HG03159 (cell line): Measurements from ENCODE around the gene BAIAP2L2.

Source experiments
- ATAC-seq: cut with Tn5 transposase; IDR thresholded peaks from one replicate; pipeline ENCODE4 v1.9.1; 2021; ENCODE audit warnings: mild to moderate bottlenecking, moderate library complexity; ENCODE audit not compliant: unreplicated experiment

The BAIAP2L2 gene

GRCh38 chr22:38108561-38109319 lies 1.7 kb downstream of the BAIAP2L2 start:
- ATAC-seq, result no peak

GRCh38 chr22:38107692-38108515 lies 2.6 kb downstream of the BAIAP2L2 start:
- ATAC-seq, result no peak

DNA sequence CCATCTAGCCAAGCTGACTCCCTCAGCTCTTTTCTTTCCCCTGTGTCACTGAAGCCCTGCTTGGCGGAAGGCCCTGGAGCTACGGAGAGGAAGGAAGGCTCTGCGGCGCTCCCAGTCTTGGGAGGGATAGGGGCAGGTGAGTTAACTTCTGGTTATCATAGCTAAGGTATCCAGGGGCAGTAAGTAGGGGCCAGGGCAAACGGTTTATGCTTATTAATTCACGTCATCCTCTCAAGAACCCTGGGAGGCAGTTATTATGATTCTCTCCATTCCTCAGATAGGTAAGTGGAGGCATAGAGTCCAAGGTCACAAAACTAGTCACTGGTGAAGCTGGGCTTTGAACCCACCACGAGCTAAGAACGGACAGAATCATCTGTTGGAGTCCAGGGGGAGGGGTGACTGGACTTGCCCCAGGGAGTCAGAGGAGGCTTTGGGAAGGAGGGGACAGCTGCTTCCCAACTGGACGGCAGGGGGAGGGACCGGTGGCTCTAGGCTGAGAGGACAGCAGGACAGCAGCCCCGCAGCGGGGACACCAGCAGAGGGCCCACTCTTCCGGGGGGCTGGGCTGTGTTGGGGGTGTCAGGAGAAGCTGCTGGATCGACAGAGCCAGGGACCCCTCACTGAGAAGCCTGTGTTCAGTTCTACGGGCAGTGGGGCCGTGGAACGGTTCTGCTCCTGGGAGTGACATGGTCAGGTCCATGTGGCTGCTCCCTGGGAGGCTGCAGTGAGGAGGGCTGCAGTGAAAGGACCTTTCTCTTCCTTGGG lies 3.5 kb downstream of the BAIAP2L2 start:
- no peak for ATAC-seq

GRCh38 chr22:38104084-38104483 lies 6.4 kb downstream of the BAIAP2L2 start:
- ATAC-seq, result no peak

DNA sequence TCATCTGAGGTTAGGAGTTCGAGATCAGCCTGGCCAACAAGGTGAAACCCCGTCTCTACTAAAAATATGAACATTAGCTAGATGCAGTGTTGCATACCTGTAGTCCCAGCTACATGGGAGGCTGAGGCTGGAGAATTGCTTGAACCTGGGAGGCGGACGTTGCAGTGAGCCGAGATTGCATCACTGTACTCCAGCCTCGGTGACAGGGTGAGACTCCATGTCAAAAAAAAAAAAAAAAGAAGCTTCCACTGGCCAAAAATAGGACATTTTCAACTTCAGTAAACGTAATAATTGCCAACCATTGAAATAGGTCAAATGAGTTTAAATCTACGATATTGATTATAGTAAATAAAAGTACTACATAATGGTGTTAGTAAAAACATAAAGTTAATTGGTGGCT lies 6.8 kb downstream of the BAIAP2L2 start:
- ATAC-seq, result no peak

DNA sequence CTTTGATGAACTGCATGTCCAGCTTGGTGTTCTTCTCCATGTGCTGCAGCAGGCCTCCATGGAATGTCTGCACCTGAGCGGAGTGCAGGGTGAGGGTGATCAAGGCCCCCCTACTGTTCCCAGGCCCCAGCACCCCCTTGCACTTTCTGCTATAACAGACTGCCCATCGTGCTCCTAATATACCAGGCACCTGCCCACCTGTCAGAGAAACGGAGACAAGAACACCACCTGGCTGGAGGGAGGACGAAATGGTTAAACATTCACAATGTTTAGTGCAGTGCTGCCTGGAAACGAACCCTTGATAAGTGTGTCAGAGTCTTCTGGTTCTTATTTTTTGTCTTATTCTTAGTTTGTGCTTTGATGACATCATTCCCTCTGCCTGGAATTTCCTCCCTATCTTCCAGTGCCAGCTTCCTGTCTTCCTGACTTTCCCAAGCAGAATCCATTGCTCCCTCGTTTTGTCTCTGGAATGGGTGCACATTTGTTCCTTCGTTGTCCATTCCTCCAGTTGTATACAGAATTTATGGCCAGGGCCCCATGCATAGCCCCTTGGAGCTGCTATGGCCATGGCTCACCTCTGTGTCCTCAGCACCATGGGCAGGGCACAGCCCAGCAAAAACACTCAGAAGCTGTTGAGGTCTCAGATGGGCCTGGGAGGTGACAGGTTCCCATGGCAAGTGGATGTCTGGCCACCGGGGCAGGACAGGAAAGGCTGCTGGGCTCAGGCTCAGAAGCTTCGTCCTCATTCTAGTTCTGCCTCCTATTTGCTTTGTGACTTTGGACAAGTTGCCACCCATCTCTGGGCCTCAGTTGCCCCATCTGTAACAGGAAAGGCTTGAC lies 11.9 kb downstream of the BAIAP2L2 start:
- no peak for ATAC-seq

- ATAC-seq, result no peak
These were observed 12.7 kb downstream of the BAIAP2L2 start for GRCh38 chr22:38097557-38098409.

GRCh38 chr22:38097058-38097457 lies 13.4 kb downstream of the BAIAP2L2 start:
- ATAC-seq, result no peak

- no peak for ATAC-seq
These were observed 21.0 kb downstream of the BAIAP2L2 start for GRCh38 chr22:38089474-38089851.

GRCh38 chr22:38088629-38089473 lies 21.6 kb downstream of the BAIAP2L2 start:
- no peak for ATAC-seq

DNA sequence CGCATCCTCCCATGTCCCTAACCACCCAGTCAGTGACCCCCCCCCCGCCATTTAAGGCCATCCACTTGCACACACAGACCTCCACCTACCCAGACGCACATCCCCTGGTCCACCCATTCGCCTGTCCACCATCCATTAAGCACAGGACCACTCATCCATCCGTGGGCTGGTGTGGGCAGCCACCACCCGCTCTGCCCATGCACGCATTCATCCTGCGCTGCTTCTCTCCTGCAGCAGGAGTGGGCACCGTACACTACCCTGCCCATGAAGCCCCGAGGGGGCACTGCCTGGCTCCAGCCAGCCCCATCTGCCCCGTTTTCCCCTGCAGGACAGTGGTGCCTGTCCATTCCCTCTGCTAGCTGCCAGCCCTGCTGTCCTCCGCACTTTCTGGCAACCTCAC lies 22.6 kb downstream of the BAIAP2L2 start:
- ATAC-seq, result no peak

DNA sequence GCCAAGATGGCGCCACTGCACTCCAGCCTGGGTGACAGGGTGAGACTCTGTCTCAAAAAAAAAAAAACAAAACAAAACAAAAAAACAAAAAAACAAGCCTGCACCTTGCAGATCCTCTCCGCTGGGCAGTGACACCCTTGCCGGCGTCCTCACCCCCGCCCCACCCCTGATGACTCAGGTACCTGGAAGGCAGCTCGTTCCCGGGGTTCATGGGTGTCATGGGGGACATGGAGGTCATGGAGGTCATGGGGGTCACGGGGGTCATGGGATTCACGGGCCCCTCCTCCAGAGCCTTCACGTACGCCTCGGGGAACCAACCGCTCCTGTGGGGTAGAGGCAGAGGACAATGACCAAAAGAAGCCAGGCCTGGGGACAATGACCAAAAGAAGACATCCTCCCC lies 23.5 kb downstream of the BAIAP2L2 start:
- ATAC-seq, result no peak

GRCh38 chr22:38086001-38086845 lies 24.3 kb downstream of the BAIAP2L2 start:
- ATAC-seq, result no peak

DNA sequence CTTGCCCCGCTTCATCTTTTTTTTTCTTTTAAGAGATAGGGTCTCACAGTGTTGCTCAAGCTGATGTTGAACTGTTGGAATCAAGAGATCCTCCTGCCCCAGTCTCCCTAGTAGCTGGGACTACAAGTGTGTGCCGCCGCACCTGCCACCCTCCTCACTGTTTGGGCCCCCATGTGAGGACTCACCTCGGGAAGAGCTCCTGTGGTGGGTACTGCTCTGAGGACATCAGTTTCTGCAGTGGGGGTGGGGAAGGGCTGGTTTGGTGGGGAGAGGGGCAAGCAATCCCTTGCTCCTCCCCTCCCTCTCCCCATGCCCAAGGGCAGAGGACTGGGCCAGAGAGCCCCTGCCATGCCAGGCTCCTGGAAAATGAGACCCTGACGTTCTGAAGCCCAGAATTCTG lies 25.0 kb downstream of the BAIAP2L2 start:
- no peak for ATAC-seq

DNA sequence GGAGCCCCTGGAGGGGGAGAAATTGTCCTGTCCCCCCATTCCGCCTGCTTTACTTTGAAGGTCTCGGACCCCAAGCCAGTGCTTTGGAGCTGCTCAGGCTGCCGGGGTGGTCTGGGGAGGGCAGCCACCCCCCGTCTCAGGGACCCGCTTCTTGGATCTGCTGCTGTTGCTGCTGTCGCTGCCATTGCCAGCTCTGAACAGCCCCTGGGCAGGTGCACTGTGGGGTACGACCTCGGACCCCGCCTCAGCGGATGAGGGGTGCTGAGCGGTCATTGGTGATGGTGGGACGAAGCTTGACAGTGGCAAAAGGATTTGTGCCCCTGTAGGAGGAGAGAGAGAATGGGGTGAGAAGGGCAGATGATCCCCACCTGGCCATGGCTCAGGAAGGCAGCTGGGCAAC lies 25.4 kb downstream of the BAIAP2L2 start:
- ATAC-seq, result no peak

GRCh38 chr22:38083931-38084631 lies 26.4 kb downstream of the BAIAP2L2 start, which contains the start of gene SLC16A8:
Gene SLC16A8 (minus strand): TSS chr22:38084184. CDS start chr22:38082873, 1,311 bp downstream.
- no peak for ATAC-seq
